ENCODE results near the gene TNIP3. TPM values are rescaled to one million over a fixed set of nuclear protein-coding genes. Genes with fewer than 3 reads are reported as not detected.

The TNIP3 gene
- total and polyA plus RNA-seq, 10 donors = 0.24 to 3.8 (median 1.5) TPM

GRCh38 chr4:121144021-121144420 is 20.1 kb downstream of the TNIP3 start:
- H3K27ac ChIP-seq = no peak overlapping the region
- intact Hi-C loops (cut with DNase I; ENCODE audit: low total_unique reads) = no loop called here
- H3K27me3 ChIP-seq (replicated peaks in 1 of 7) = no peaks in the 10 kb centered on the region
- H3K4me3 ChIP-seq = no peak overlapping the region
- TF ChIP-seq POLR2A (IDR thresholded peaks at IDR 0.05) (no peak), POLR2AphosphoS5 (IDR thresholded peaks at IDR 0.05) (no peak)
- TF ChIP-seq, protein P1, sequence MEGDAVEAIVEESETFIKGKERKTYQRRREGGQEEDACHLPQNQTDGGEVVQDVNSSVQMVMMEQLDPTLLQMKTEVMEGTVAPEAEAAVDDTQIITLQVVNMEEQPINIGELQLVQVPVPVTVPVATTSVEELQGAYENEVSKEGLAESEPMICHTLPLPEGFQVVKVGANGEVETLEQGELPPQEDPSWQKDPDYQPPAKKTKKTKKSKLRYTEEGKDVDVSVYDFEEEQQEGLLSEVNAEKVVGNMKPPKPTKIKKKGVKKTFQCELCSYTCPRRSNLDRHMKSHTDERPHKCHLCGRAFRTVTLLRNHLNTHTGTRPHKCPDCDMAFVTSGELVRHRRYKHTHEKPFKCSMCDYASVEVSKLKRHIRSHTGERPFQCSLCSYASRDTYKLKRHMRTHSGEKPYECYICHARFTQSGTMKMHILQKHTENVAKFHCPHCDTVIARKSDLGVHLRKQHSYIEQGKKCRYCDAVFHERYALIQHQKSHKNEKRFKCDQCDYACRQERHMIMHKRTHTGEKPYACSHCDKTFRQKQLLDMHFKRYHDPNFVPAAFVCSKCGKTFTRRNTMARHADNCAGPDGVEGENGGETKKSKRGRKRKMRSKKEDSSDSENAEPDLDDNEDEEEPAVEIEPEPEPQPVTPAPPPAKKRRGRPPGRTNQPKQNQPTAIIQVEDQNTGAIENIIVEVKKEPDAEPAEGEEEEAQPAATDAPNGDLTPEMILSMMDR (IDR thresholded peaks at IDR 0.05 in 8 of 11, conservative IDR thresholded peaks at IDR 0.05 in 3 of 11) = no peak
- DNase-seq = no peak
- H3K36me3 ChIP-seq = no peaks in the 10 kb centered on the region
- H3K4me1 ChIP-seq = no peaks in the 10 kb centered on the region
- H3K9me3 ChIP-seq = no peaks in the 10 kb centered on the region
- WGBS, 5 donors = 85 to 94% (median 86%) methylated on average over 2 of the region's 2 CpGs

GRCh38 chr4:121143131-121143530 is 21.0 kb downstream of the TNIP3 start:
- H3K9me3 ChIP-seq = no peaks in the 10 kb centered on the region
- H3K27ac ChIP-seq = no peak overlapping the region
- no peaks in the 10 kb centered on the region for H3K27me3 ChIP-seq (replicated peaks in 1 of 7)
- no peak overlapping the region for H3K4me3 ChIP-seq
- H3K4me1 ChIP-seq = no peaks in the 10 kb centered on the region
- TF ChIP-seq POLR2A (IDR thresholded peaks at IDR 0.05) = no peak
- TF ChIP-seq, protein P1 (IDR thresholded peaks at IDR 0.05 in 8 of 11, conservative IDR thresholded peaks at IDR 0.05 in 3 of 11) = no peak
- TF ChIP-seq POLR2AphosphoS5 (IDR thresholded peaks at IDR 0.05) = no peak
- H3K36me3 ChIP-seq = no peaks in the 10 kb centered on the region
- intact Hi-C loops (cut with DNase I; ENCODE audit: low total_unique reads) = no loop called here
- no peak for DNase-seq

DNA sequence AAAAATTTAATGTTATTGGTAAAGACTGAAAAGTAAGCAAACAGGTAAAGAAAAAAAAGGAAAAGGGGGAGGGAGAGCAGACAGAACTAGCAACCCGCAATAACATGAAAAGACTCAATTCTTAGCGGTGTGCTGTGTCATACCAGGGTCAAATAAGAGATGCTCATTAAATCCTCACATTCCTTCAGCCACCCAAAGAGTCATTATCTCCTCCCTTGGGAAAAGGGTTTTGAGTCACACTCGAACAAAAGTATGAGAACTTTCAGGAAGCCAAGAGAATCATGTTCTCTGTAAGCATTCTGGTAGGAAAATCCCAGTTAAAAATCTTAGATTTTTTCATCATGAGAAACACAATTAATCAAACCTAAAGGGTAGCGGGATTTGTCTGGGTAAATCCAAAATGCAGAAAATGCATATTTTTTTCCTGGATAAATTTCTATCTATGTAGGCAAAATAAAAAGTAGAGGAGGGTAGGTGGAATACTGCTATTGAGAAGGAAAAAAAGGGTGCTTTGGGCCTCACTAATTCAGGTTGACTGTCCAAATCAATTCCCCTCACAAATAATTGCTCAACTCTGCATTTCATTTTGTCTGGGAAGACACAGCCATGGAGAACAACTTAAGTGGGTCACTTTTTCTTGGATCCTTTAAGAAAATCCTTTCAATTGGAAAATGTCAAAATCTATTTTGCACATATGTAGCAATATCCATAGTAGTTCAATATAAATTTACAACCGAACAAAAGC is 23.2 kb downstream of the TNIP3 start:
- H3K4me1 ChIP-seq = no peaks in the 10 kb centered on the region
- no peaks in the 10 kb centered on the region for H3K27me3 ChIP-seq (replicated peaks in 1 of 7)
- no peak overlapping the region for H3K4me3 ChIP-seq
- intact Hi-C loops (cut with DNase I; ENCODE audit: low total_unique reads) = no loop called here
- TF ChIP-seq, protein P1 (IDR thresholded peaks at IDR 0.05 in 8 of 11, conservative IDR thresholded peaks at IDR 0.05 in 3 of 11) = no peak
- no peak for TF ChIP-seq POLR2A (IDR thresholded peaks at IDR 0.05)
- no peak for TF ChIP-seq POLR2AphosphoS5 (IDR thresholded peaks at IDR 0.05)
- DNase-seq = no peak
- H3K27ac ChIP-seq = no peak overlapping the region
- 88 to 92% (median 91%) methylated on average over 5 of the region's 5 CpGs for WGBS, 5 donors
- no peaks in the 10 kb centered on the region for H3K9me3 ChIP-seq
- H3K36me3 ChIP-seq = no peaks in the 10 kb centered on the region

GRCh38 chr4:121139533-121140222 is 24.4 kb downstream of the TNIP3 start:
- H3K4me1 ChIP-seq = no peaks in the 10 kb centered on the region
- intact Hi-C loops (cut with DNase I; ENCODE audit: low total_unique reads) = no loop called here
- WGBS, 5 donors = 70 to 77% (median 73%) methylated on average over 7 of the region's 7 CpGs
- no peaks in the 10 kb centered on the region for H3K27me3 ChIP-seq (replicated peaks in 1 of 7)
- H3K4me3 ChIP-seq = no peak overlapping the region
- TF ChIP-seq, protein P1 (IDR thresholded peaks at IDR 0.05 in 8 of 11, conservative IDR thresholded peaks at IDR 0.05 in 3 of 11) = no peak
- TF ChIP-seq POLR2AphosphoS5 (IDR thresholded peaks at IDR 0.05) (no peak), POLR2A (IDR thresholded peaks at IDR 0.05) (no peak)
- H3K27ac ChIP-seq = peak overlapping the region in 1 of 8 donors; percentile 10
- no peak for DNase-seq
- H3K36me3 ChIP-seq = no peaks in the 10 kb centered on the region
- H3K9me3 ChIP-seq = no peaks in the 10 kb centered on the region
